GM19240 (cell line): Measurements from ENCODE around the gene KAZALD1.
"Not testable (repeated sequence)": the region's sequence is repeated elsewhere in the genome, so short reads cannot be mapped to it uniquely, and the experiment has no call there.

Source experiments
- DNase-seq: peaks from one replicate; pipeline ENCODE4 v3.0.0; 2011; ENCODE audit warnings: low spot score; ENCODE audit not compliant: insufficient read length

The KAZALD1 gene

GRCh38 chr10:101030496-101031127 lies 31.2 kb upstream of the KAZALD1 start:
- DNase-seq, result no peak

GRCh38 chr10:101031128-101031795 lies 30.5 kb upstream of the KAZALD1 start, which contains the start of the genes PDZD7 and SFXN3:
PDZD7 (minus strand) TSS chr10:101031129; CDS start chr10:101030219, 910 bp downstream.
SFXN3 (plus strand) TSS chr10:101031234; CDS start chr10:101034695, 3,461 bp downstream.
- peak; percentile 93 for DNase-seq

- DNase-seq, result no peak
These were observed 29.8 kb upstream of the KAZALD1 start for GRCh38 chr10:101031796-101032636.

- DNase-seq, result no peak
These were observed 29.1 kb upstream of the KAZALD1 start for GRCh38 chr10:101032637-101033224.

DNA sequence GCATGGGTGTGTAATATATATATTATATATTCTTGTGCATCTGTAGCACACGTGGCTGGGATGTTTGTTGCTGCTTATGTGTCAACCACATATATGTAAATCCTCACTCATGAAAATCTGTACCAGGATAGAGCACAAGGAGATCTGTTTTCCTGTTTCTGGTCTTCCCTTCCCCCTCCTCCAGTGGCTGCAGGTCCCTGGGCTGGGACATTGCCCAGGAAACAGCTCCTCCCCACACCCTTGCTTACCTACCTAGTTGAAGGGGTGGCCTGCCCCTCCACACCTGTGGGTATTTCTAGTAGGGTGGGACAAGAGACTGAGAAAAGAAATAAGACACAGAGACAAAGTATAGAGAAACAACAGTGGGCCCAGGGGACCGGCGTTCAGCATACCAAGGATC lies 28.5 kb upstream of the KAZALD1 start:
- no peak for DNase-seq

- not testable (repeated sequence) for DNase-seq
These were observed 27.4 kb upstream of the KAZALD1 start for GRCh38 chr10:101034404-101034803.

GRCh38 chr10:101035314-101035713 lies 26.5 kb upstream of the KAZALD1 start:
- DNase-seq, result no peak

- no peak for DNase-seq
These were observed 25.7 kb upstream of the KAZALD1 start for GRCh38 chr10:101035916-101036702.

- DNase-seq, result no peak
These were observed 25.1 kb upstream of the KAZALD1 start for GRCh38 chr10:101036726-101037125.

- no peak for DNase-seq
These were observed 23.3 kb upstream of the KAZALD1 start for GRCh38 chr10:101038484-101038883.

DNA sequence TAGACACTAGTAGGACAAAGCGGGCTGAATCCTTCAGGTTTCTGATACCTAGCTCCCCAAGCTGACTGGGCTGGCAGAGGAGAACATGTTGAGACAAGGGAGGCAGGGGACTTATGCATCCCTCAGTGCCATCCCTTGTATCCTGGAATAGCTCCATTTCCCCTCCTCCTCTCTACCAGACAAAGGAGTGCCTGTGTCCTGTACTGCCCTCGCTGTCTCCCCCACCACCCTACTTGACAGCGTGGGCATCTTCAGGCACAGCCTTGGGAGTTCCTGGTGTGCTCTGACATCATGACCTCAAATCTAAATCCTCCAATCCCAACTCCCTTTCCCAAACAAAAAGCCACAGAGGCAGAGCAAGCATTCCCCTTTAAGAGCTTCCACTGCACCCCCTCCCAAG lies 21.7 kb upstream of the KAZALD1 start:
- DNase-seq, result no peak

- no peak for DNase-seq
These were observed 20.9 kb upstream of the KAZALD1 start for GRCh38 chr10:101040851-101041250.

DNA sequence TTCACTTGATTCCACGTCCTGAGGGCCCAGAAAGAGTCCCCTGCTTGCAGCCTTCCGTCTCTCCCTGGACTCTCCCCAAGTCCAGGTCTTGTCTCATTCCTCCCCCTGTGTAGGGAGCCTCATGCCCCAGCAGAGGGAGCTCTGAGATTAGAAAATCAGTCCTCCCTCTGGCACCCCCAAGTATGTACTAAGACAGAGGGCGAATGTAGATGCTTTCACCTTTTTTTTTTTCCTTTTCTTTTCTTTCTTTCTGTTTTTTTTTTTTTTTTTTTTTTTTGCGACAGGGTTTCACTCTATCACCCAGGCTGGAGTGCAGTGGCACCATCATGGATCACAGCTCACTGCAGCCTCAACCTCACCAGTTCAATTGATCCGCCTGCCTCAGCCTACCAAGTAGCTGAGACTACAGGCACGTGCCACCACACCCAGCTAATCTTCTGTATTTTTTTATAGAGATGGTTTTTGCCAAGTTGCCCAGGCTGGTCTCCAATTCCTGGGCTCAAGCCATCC lies 20.5 kb upstream of the KAZALD1 start:
- DNase-seq, result peak; percentile 80

DNA sequence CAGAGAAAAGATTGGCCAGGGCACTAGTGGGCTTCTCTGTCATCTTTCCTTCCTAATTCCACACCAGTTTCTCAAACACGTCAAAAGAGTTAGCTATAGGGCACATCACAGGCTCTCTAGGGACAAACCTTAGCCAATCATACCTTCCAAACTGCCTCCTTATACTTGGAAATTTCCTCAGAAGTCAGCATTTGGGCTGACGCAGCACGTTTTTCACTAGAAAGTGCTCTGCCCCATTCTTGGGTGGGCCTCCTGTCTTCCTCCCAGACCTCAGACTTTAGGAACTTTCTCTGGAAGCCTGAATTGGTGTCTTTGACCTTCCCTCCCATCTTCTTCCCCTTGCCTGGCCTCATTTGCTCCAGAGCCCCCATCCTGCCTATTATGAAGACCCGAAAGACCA lies 19.7 kb upstream of the KAZALD1 start:
- DNase-seq, result no peak

- peak; percentile 97 for DNase-seq
These were observed 19.0 kb upstream of the KAZALD1 start for GRCh38 chr10:101042667-101043362.

DNA sequence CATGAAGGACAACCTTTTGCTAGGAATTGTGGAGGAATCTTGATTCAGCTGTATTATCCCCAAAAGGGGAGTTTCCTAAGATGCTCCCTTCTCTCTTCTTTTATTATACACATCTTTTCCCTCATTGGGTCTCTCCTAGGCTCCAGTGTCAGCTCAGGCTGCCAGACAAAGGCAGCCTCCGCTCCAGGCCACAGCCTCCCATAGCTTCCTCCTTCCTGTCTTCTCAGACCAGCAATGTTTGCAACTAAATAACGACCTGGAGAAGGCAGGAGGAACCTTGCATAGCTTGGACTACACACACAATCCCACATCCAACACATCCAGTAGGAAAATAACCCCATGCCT lies 18.5 kb upstream of the KAZALD1 start:
- no peak for DNase-seq

DNA sequence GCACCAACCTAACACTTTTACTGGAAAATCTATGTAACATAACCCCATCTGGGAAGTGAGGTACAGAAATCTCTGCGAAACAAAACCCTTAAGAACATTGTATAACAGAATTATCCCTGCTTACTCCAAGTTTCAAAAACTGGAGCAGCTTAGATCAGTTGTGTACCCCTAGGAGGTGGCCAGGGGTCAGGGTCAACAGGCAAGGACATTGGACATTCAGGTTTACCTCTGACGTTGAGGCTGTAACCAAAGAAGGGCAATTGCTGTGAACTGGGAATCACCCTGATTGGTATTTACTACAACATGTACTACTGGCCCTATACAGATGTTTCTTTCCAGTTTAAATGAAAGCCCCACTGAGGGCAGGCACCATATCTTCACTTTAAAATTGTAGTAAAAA lies 17.7 kb upstream of the KAZALD1 start:
- no peak for DNase-seq

DNA sequence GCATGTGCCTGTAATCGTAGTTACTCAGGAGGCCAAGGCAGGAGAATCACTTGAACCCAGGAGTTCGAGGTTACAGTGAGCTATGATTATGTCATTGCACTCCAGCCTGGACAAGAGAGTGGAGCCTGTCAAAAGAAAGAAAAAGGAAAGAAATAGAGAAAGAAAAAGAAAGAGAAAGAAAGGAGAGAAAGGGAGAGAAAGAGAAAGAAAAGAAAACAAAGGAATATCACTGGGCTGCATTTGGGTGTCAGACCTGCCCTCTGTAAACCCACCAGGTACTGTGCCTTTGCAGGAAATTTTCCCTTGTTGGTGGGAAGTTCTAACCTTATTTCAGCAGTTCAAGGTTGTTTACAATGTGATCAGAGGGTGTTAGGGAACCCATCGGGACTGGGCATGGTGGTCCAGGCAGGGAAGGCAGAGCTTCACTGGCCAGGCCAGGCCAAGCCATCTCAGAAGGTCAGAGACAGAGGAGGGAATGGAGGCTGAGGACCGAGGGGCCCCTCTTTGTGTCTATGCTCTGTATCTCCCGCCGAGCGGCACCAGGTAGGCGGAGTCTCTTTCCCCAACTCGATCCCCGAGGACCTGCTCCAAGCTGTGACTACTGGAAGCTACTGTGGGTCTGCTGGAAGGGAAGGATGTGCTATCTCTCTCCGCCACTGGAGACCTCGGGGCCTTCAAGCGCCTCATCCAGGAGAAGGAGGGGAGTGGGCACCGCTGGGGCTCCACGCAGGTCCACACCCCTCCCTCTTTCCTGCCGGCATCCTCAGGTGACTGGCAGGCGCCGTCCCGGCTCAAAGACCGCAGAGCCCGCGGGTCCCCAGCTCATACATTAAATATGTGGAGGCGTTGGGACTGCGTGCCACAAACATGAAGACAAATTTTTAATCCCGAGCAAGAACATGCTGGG lies 15.2 kb upstream of the KAZALD1 start:
- no peak for DNase-seq

- DNase-seq, result no peak
These were observed 14.5 kb upstream of the KAZALD1 start for GRCh38 chr10:101047268-101047667.
